Measurements from ENCODE around the gene C1orf21. TPM values are rescaled to one million over a fixed set of nuclear protein-coding genes. Genes with fewer than 3 reads are reported as not detected.

The C1orf21 gene
- total and polyA plus RNA-seq, 10 donors, result 9.7 to 60.4 (median 26.7) TPM

- DNase-seq, result no peak
- TF ChIP-seq CTCF (IDR thresholded peaks at IDR 0.05 in 8 of 11, conservative IDR thresholded peaks at IDR 0.05 in 3 of 11), result no peak
- H3K36me3 ChIP-seq, result no peaks in the 10 kb centered on the region
- 79 to 96% (median 90%) methylated on average over 2 of the region's 2 CpGs for WGBS, 5 donors
- no peak overlapping the region for H3K4me3 ChIP-seq
- H3K9me3 ChIP-seq, result no peaks in the 10 kb centered on the region
- H3K27me3 ChIP-seq (replicated peaks in 1 of 7), result no peaks in the 10 kb centered on the region
- no peak overlapping the region for H3K27ac ChIP-seq
- intact Hi-C loops (cut with DNase I; ENCODE audit: low total_unique reads), result no loop called here
- peaks cover 0 to 11% (median 0%) of the 10 kb centered on the region in 6 donors for H3K4me1 ChIP-seq
Measured at GRCh38 chr1:184408580-184408979, 21.8 kb downstream of the C1orf21 start.

- no peak for DNase-seq
- H3K9me3 ChIP-seq, result no peaks in the 10 kb centered on the region
- H3K4me1 ChIP-seq, result peaks cover 0 to 11% (median 0%) of the 10 kb centered on the region in 6 donors
- TF ChIP-seq POLR2A (IDR thresholded peaks at IDR 0.05) (no peak), POLR2AphosphoS5 (IDR thresholded peaks at IDR 0.05) (no peak), CTCF (IDR thresholded peaks at IDR 0.05 in 8 of 11, conservative IDR thresholded peaks at IDR 0.05 in 3 of 11) (no peak)
- intact Hi-C loops (cut with DNase I; ENCODE audit: low total_unique reads), result no loop called here
- WGBS, 5 donors, result 54 to 88% (median 67%) methylated on average over 3 of the region's 3 CpGs
- no peak overlapping the region for H3K27ac ChIP-seq
- H3K4me3 ChIP-seq, result no peak overlapping the region
- H3K27me3 ChIP-seq (replicated peaks in 1 of 7), result no peaks in the 10 kb centered on the region
- H3K36me3 ChIP-seq, result no peaks in the 10 kb centered on the region
Measured at GRCh38 chr1:184409011-184409410, 22.2 kb downstream of the C1orf21 start.

GRCh38 chr1:184412472-184412871, 25.6 kb downstream of the C1orf21 start:
- no peak for DNase-seq
- Histone ChIP-seq H3K4me1 (peaks cover 0 to 3% (median 0%) of the 10 kb centered on the region in 6 donors), H3K27me3 (replicated peaks in 1 of 7) (no peaks in the 10 kb centered on the region), H3K9me3 (no peaks in the 10 kb centered on the region), H3K4me3 (no peak overlapping the region), H3K27ac (no peak overlapping the region), H3K36me3 (no peaks in the 10 kb centered on the region)
- WGBS, 5 donors, result 73 to 94% (median 91%) methylated on average over 1 of the region's 1 CpG
- intact Hi-C loops (cut with DNase I; ENCODE audit: low total_unique reads), result no loop called here
- TF ChIP-seq CTCF (IDR thresholded peaks at IDR 0.05 in 8 of 11, conservative IDR thresholded peaks at IDR 0.05 in 3 of 11), result no peak

GRCh38 chr1:184416481-184416880, 29.7 kb downstream of the C1orf21 start:
- Histone ChIP-seq H3K4me3 (no peak overlapping the region), H3K9me3 (no peaks in the 10 kb centered on the region), H3K27me3 (replicated peaks in 1 of 7) (no peaks in the 10 kb centered on the region), H3K27ac (no peak overlapping the region), H3K4me1 (peaks cover 0 to 19% (median 6%) of the 10 kb centered on the region in 6 donors), H3K36me3 (no peaks in the 10 kb centered on the region)
- TF ChIP-seq POLR2AphosphoS5 (IDR thresholded peaks at IDR 0.05) (no peak), CTCF (IDR thresholded peaks at IDR 0.05 in 8 of 11, conservative IDR thresholded peaks at IDR 0.05 in 3 of 11) (no peak), POLR2A (IDR thresholded peaks at IDR 0.05) (no peak)
- WGBS, 5 donors, result 43 to 90% (median 81%) methylated on average over 2 of the region's 2 CpGs
- DNase-seq, result no peak
- intact Hi-C loops (cut with DNase I; ENCODE audit: low total_unique reads), result no loop called here
